Activated CD8-positive, alpha-beta memory T cell treated with anti-CD3 and anti-CD28 coated beads, Interleukin-2, amount 50 U/mL, for 24 hours (primary cell): ENCODE data around the gene ZNF518B.
"Not testable (repeated sequence)": the region's sequence is repeated elsewhere in the genome, so short reads cannot be mapped to it uniquely, and the experiment has no call there.

ENCODE experiments used
- DNase-seq: peaks from one replicate; pipeline ENCODE4 v3.0.0-alpha.2; 2020; ENCODE audit errors: extremely low read depth

ZNF518B gene

DNA sequence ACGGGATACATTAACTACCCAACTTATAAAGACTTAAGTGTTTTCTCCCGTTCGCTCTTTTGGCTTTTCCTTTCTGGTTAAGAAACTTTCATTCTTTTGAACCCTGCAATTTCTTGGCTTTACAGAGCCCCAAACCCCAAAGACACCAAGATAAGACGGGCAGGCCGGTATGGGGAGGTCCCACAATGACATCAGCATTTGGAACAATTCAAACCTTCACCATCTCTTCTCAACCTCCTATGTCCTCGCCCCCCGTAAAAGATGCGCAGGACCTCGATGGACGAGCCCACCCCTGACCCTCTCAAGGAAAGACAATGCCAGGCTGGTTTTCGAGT, 999 bp downstream of the ZNF518B start:
- no peak for DNase-seq

DNA sequence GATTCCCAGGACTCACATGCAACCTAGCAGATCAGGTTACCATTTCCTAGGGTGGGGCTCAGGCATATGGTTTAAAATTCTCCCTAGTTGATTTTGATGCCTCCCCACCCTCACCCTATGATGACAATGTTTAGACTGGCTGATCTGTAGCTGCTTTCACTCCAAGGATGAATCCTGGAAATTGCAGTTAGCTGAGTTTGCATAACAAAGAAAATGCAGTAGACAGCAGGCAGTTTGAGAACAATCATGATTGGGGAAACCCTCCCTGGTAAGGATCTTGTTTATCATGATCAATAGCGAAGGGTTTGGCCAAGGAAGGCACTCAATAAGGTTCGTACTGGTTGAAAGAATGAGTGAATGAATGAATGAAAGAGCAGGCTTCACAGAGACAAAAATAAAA, 2.1 kb downstream of the ZNF518B start:
- DNase-seq: no peak

DNA sequence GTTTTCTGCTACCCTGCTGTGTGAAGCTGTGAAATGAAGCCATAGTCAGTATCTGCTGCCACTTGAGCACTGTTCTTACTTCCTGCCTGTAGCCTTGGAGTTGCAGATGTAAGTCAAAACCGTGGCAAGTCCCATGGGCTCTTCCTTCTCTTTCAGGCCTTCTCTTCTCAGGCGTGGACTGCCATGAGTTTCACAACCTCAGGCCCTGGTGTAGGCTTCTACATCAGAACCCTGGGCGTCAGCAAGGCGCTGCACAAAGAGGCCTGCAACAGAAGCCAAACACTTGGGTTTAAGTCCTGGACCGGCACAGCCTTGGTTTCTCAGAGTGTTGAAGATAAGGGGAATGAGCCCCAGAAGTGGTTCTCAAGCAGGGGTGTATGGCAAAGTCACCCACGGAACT, 2.5 kb downstream of the ZNF518B start:
- DNase-seq: no peak

DNA sequence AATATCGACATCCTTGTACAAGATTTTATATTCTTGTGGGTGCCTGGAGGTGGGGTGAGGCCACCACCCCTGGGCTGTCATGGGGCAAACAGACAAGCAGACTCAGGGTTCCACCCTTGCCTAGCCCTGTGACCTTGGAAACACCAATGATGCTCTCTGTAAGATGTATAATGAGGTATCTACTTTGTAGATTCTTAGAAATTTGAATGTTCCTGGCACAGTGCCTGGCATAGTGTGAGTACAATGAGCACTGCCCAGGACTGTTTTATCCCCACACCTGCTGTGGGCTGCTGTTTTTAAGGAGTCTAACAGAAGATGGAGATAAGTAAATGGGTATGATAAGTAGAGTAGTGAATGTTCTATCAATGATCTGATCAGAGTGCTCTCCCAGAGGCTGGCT, 3.1 kb downstream of the ZNF518B start:
- no peak for DNase-seq

DNA sequence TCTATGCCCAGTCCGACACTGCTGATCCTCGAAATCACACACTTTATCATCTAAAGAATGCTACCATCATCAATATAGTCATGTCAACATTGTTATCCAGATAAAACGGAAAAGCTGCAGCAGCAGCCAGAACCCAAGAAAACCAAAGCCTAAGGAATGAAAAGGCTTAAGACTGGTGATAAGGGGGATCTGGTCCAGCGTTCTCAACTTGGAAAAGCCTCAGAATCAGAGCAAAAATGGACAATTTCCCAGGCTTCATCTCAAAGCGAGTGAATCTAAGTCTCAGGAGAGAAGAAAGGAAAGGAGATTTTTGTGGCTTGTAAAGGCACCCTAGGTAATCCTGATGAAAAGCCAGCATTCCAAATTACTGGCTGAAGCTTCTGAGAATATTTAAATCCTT, 8.2 kb downstream of the ZNF518B start:
- no peak for DNase-seq

DNA sequence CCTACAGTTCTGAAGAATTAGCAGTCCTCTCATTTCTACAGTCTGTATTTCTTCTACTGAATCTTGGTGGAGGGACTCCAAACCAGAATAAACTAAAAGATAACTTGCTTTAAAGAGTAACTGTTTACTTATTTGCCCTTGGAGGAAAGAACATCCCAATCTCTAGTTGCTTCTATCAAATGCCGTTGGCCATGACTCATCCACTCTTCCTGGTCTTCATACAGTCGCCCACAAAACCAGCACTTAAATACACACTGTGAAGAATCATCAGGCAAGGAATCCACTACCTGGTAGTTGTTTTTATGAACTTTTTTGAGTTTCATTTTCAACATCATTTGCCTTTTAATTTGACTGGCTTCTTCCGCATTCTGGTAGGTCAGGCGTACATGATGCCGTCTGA, 14.2 kb downstream of the ZNF518B start:
- no peak for DNase-seq

DNA sequence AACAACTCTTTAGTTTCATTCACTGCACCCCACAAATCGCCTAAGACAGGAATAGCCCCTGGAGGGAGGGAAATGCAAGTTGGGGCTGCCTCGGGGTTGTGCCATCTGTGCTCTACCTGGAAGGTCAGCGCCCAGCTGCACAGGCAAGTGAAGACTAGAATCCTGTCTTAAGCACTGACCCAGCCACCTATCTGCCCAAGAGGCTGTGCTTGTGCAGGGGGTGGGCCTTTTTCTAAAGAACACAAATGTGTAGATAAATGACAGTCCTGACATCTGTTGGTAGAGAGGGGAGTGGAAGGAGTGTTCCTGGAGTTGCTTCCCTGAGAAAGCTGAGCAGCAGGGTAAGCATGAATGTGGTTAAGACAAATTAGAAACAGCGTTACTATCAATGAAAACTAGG, 15.7 kb downstream of the ZNF518B start:
- DNase-seq: no peak

DNA sequence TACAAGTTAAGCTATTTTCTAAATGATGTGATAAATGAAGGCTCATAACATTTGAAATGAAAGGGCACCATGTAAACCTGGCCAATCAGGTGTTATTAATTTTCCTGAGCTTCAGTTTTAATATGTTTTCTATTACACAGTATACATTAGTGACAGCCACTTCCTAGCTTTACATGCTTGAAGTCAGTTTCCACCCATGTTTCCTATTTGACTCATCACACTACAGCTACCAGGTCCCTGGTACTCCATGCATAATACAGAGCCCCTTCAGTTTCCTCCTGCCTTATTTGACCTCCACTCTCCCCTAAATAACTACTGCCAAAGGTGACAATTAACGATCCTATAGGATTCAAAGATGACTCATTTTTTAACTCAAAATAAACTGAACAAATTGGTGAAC, 18.3 kb downstream of the ZNF518B start:
- DNase-seq: no peak

DNA sequence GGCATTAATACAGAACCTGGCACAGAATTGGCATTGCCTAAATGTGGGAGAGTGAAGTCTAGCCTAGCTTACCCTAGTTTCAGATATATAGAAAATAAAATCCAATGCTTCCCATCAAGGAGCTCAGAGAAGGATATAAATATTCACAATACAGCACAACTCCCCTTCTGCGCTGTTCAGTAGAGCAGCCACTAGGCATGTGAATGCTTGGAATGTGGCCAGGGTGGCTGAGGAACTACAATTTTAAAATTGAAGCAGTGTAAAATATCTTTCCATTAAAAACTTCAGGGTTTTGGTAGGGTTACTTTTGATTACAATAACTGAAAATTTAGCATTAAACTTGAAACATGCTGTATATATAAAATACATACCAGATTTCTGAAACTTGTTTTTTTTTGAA, 19.5 kb downstream of the ZNF518B start:
- no peak for DNase-seq

DNA sequence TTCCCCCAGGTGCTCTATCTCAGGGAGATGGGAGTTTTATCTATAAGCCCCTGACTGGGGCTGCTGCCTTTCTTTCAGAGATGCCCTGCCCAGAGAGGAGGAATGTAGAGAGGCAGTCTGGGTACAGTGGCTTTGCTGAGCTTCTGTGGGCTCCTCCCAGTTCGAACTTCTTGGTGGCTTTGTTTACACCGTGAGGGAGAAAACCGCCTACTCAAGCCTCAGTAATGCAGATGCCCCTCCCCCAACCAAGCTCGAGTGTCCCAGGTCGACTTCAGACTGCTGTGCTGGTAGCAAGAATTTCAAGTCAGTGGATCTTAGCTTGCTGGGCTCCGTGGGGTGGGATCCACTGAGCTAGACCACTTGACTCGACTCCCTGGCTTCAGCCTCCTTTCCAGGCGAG, 29.5 kb downstream of the ZNF518B start:
- not testable (repeated sequence) for DNase-seq

DNA sequence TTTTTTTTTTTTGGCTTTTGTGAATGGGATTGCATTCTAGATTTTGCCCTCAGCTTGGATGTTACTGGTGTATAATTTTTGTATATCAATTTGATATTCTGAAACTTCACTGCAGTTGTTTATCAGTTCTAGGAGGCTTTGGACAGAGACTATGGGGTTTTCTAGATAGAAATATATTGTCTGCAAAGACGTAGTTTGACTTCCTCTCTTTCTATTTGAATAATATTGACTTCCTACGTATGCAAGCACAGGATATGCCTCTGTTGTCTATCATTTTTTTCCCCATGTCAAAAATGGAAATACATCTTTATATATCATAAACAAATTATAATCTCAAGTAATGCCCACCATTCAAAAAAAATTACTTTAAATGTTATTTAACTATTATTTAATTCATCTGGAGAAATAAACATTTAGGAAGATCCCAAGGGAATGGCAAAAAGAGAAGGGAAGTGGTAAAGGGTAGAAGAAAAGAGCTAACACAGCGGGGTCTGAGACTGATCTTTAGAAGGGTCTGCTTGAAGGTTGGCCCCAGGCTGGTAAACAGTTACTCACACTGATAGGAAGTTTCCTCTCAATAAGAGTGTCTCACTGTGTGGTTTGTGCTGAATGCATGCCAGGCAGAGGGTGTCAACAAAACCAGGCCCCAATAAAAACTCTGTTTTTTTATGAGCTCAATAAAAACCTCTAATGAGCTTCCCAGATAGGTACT, 35.7 kb downstream of the ZNF518B start:
- DNase-seq: no peak

DNA sequence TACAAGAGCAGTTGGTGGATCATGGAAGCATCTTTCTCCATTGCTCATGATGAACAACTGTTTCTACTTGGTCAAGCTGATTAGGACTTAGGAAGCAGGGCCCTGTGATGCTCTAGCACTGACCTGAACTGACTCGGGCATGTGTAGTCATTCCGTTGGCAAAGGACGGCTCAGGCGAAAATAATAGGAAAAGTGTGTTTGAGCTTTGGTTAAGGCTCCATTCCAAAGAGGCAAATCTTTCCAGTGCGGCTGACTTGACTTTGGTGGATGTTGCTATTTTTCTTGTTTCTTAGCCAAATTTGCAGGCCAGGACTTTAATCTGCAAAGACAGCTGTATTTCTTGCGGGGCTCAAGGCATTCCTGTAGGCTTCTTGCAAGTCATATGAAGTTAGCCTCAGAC, 39.5 kb downstream of the ZNF518B start:
- no peak for DNase-seq

DNA sequence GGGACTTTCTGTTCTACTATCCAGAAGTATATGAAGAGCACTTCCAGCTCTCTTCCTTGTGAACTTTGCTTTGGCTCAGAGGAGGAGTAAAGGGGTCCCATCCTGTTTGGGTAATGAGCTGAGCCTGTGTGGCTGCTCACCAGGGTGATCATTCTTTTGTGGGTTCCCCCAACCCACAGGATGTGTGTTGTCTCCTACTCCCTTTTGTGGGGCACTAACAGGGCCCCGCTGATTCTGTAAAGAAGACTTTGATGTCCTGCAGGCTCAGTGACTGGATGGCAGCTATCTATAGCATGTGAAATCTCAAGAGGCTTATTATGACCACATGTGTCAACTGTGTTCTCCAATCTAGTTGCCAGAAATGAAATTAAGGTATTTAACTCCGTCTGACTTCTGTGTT, 40.8 kb downstream of the ZNF518B start:
- DNase-seq: no peak

DNA sequence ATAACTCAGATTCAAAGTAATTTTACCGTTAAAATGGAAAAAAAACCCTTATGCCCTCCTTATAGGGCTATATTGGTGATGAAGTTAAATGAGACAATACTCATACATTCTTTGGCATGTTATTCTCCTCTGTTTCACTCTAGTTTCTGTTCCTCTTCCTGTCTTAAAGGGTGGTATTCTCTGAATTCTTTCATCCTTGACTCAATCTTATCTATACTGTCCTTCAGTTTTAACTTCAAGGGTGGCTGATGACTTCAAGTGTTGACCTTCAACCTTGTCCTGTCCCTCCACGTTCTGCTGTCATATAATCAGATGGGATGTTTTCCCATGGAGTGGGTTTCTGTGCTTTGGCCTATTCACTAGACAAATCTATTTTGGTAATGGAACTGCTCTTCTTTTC, 44.0 kb downstream of the ZNF518B start:
- DNase-seq: no peak

DNA sequence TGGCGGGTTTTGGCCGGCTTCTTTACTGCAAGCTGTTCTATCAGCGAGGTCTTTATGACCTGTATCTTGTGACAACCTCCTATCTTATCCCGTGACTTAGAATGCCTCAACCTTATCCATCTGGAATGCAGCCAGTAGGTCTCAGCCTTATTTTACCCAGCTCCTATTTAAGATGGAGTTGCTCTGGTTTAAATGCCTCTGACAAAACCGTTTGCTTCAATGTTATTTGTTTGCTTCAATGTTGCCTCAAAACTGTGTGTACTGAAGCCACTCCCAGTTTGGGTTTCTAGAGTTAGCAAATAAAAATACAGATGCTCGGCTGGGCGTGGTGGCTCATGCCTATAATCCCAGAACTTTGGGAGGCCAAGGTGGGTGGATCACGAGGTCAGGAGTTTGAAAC, 51.6 kb downstream of the ZNF518B start:
- DNase-seq: no peak

DNA sequence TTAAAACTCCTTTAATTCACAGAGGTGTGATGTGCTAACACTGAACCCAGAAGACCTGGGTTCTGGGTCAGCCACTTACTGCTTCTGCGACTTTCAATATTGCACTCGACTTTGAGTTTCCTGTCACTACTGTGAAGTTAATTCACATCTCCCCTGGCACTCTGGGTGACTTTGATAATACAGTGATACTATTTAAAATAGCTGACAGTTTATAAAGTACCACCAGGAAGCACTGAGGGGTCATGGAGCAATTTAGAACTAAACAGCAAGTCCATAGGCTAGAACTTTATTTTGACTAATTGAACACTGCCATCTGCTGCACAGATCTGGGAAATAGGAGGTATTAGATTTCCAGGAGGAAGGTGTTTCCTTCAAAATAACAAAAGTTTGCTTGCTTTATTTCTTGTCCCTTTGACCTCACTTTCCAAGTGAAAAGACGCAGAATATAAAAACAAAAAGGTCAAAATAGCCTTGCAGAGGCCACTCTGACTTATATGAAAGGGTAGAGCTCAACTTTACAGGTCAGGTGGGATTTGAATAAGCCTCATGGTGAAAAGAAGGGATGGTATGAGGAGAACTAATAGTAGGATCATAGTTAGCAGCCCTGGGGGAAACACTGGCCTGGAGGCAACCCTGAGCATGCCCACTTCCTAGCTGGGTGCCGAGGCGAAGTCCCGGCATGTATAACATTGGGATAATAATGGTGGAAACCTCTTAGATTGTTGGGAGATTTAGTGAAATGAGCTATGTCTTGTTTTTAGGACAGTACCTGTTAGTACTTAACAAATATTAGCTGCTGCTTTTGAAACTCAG, 53.4 kb downstream of the ZNF518B start:
- DNase-seq: no peak

DNA sequence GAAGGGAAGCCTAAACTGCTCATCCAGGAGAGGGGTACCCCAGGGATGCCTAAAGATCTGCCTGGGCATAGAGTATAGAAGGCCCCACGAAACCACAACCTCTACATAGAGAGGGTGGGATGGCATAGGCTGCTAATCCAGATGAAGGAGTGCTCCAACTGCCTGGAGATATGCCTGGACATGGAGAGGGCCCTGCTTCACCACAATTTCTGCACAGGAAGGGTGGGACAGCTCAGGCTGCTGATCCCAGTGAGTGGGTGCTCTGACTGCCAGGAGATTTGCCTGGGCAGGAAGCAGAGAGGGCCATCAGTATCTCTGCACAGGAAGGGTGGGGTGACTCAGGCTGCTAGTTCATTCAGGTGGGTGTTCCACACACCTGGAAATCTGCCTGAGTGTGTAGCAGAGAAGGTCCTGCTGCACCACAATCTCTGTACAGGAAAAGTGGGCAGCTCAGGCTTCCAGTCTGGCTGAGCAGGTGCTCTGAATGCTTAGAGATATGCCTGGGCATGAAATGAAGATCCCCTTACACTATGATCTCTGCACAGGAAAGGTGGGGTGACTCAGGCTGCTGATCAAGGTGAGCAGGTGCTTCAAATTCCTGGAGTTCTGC, 61.1 kb downstream of the ZNF518B start:
- no peak for DNase-seq
